RWPE2 (cell line): ENCODE measurements around the gene B2M.

Experiments used
- ATAC-seq: fragments of 200-7000 bp; cut with Tn5 transposase; 3 replicates; pipeline ENCODE4 v1.9.1; 2021; ENCODE audit warnings: low read depth
- DNase-seq: peaks from one replicate; pipeline ENCODE4 v3.0.0-alpha.2; 2020; ENCODE audit warnings: low spot score
- H3K27ac ChIP-seq: fragments of 450-650 bp; 2 replicates; pipeline ENCODE4 v1.5.1; 2017; ENCODE audit warnings: mild to moderate bottlenecking; ENCODE audit not compliant: poor library complexity, severe bottlenecking
- H3K27me3 ChIP-seq: fragments of 250-450 bp; sonication (Bioruptor Pico); 2 replicates; pipeline ENCODE4 v1.5.1; 2021; ENCODE audit warnings: mild to moderate bottlenecking, moderate library complexity; ENCODE audit not compliant: insufficient read depth, poor library complexity, severe bottlenecking
- H3K36me3 ChIP-seq: fragments of 250-450 bp; sonication (Bioruptor Pico); 2 replicates; pipeline ENCODE4 v1.5.1; 2020; ENCODE audit warnings: low read depth, mild to moderate bottlenecking, moderate library complexity
- H3K4me1 ChIP-seq: fragments of 250-450 bp; sonication (Bioruptor Pico); 2 replicates; pipeline ENCODE4 v1.5.1; 2021; ENCODE audit warnings: mild to moderate bottlenecking, moderate library complexity; ENCODE audit not compliant: insufficient read depth, poor library complexity, severe bottlenecking
- H3K4me3 ChIP-seq: fragments of 250-450 bp; sonication (Bioruptor Pico); 2 replicates; pipeline ENCODE4 v1.5.1; 2021; ENCODE audit warnings: mild to moderate bottlenecking, moderate library complexity; ENCODE audit not compliant: severe bottlenecking
- H3K9me3 ChIP-seq: fragments of 250-450 bp; sonication (Bioruptor Pico); 2 replicates; pipeline ENCODE4 v1.5.1; 2021; ENCODE audit warnings: mild to moderate bottlenecking, moderate library complexity; ENCODE audit not compliant: severe bottlenecking
- CTCF ChIP-seq: fragments of 450-650 bp; IDR thresholded peaks from one replicate; pipeline ENCODE4 v1.5.1; 2017; ENCODE audit warnings: mild to moderate bottlenecking, moderate library complexity; ENCODE audit not compliant: poor library complexity, severe bottlenecking

The B2M gene

GRCh38 chr15:44666210-44667038 is 44.9 kb upstream of the B2M start:
- H3K4me3 ChIP-seq = no peak overlapping the region
- no peak for ATAC-seq
- no peak for DNase-seq
- no peaks in the 10 kb centered on the region for H3K9me3 ChIP-seq
- no peaks in the 10 kb centered on the region for H3K36me3 ChIP-seq
- no peak overlapping the region for H3K27ac ChIP-seq
- no peaks in the 10 kb centered on the region for H3K27me3 ChIP-seq
- TF ChIP-seq CTCF = no peak
- H3K4me1 ChIP-seq = peaks cover 9% of the 10 kb centered on the region

GRCh38 chr15:44667039-44667360 is 44.3 kb upstream of the B2M start:
- TF ChIP-seq CTCF = no peak
- no peaks in the 10 kb centered on the region for H3K9me3 ChIP-seq
- DNase-seq (no peak), ATAC-seq (no peak)
- no peak overlapping the region for H3K27ac ChIP-seq
- H3K4me3 ChIP-seq = no peak overlapping the region
- H3K4me1 ChIP-seq = peaks cover 3% of the 10 kb centered on the region
- H3K27me3 ChIP-seq = no peaks in the 10 kb centered on the region
- no peaks in the 10 kb centered on the region for H3K36me3 ChIP-seq

GRCh38 chr15:44668921-44669320 is 42.4 kb upstream of the B2M start:
- Histone ChIP-seq H3K27ac (no peak overlapping the region), H3K36me3 (no peaks in the 10 kb centered on the region), H3K9me3 (no peaks in the 10 kb centered on the region), H3K27me3 (no peaks in the 10 kb centered on the region), H3K4me1 (no peaks in the 10 kb centered on the region), H3K4me3 (no peak overlapping the region)
- ATAC-seq (no peak), DNase-seq (no peak)
- no peak for TF ChIP-seq CTCF

GRCh38 chr15:44670087-44670950 is 41.0 kb upstream of the B2M start:
- Histone ChIP-seq H3K9me3 (no peaks in the 10 kb centered on the region), H3K27ac (no peak overlapping the region), H3K4me1 (no peaks in the 10 kb centered on the region), H3K27me3 (no peaks in the 10 kb centered on the region), H3K4me3 (no peak overlapping the region), H3K36me3 (no peaks in the 10 kb centered on the region)
- ATAC-seq (no peak), DNase-seq (no peak)
- no peak for TF ChIP-seq CTCF
